GM23338 (cell line): ENCODE results near the gene ARMC5. TPM values are rescaled to one million over a fixed set of nuclear protein-coding genes. Genes with fewer than 3 reads are reported as not detected.

Experiments used
- ATAC-seq: fragments of 200-7000 bp; cut with Tn5 transposase; 3 replicates; pipeline ENCODE4 v1.9.1; 2020
- DNase-seq: peaks from one replicate; pipeline ENCODE4 v3.0.0-alpha.2; 2015; ENCODE audit warnings: low spot score
- H2AFZ ChIP-seq: fragments of 200-600 bp; sonication (generic); 2 replicates; pipeline ENCODE4 v1.8.0; 2016; ENCODE audit warnings: antibody characterized with exemption, mild to moderate bottlenecking, moderate library complexity
- H3F3A ChIP-seq: fragments of 200-600 bp; sonication (generic); replicated peaks from 2 replicates; pipeline ENCODE4 v1.8.0; 2017; ENCODE audit warnings: antibody characterized with exemption, mixed run types, low read depth
- H3K27ac ChIP-seq: fragments of 200-600 bp; sonication (generic); 2 replicates; pipeline ENCODE4 v1.6.1; 2016; ENCODE audit warnings: low read depth
- H3K27me3 ChIP-seq: fragments of 200-600 bp; sonication (generic); 2 replicates; pipeline ENCODE4 v1.8.0; 2016; ENCODE audit warnings: mild to moderate bottlenecking, mixed run types, moderate library complexity; ENCODE audit not compliant: insufficient read depth
- H3K36me3 ChIP-seq: fragments of 200-600 bp; sonication (generic); 2 replicates; pipeline ENCODE4 v1.8.0; 2016; ENCODE audit warnings: mild to moderate bottlenecking; ENCODE audit not compliant: insufficient read depth
- H3K4me1 ChIP-seq: fragments of 200-600 bp; sonication (generic); 2 replicates; pipeline ENCODE4 v1.8.0; 2016; ENCODE audit warnings: mild to moderate bottlenecking, moderate library complexity; ENCODE audit not compliant: insufficient read depth
- H3K4me2 ChIP-seq: fragments of 200-600 bp; sonication (generic); 2 replicates; pipeline ENCODE4 v1.7.1; 2017; ENCODE audit warnings: mixed run types
- H3K4me3 ChIP-seq: fragments of 200-600 bp; sonication (generic); 2 replicates; pipeline ENCODE4 v1.6.1; 2016; ENCODE audit warnings: mixed run types
- H3K79me2 ChIP-seq: fragments of 200-600 bp; sonication (generic); replicated peaks from 2 replicates; pipeline ENCODE4 v1.8.0; 2017; ENCODE audit warnings: mild to moderate bottlenecking; ENCODE audit not compliant: insufficient read depth
- H3K9me2 ChIP-seq: fragments of 200-600 bp; sonication (generic); 2 replicates; pipeline ENCODE4 v1.8.0; 2017; ENCODE audit not compliant: insufficient read depth
- H4K20me1 ChIP-seq: fragments of 200-600 bp; sonication (generic); replicated peaks from 2 replicates; pipeline ENCODE4 v1.8.0; 2017; ENCODE audit warnings: mild to moderate bottlenecking; ENCODE audit not compliant: insufficient read depth
- H3K27ac Mint-ChIP-seq: 2 replicates; pipeline ENCODE4 v1.8.0; 2020; ENCODE audit warnings: inconsistent platforms, mild to moderate bottlenecking, moderate library complexity, mixed read lengths
- H3K27me3 Mint-ChIP-seq: 3 replicates; pipeline ENCODE4 v1.8.0; 2022; ENCODE audit warnings: low read depth, mild to moderate bottlenecking, moderate library complexity, mixed read lengths, inconsistent platforms; ENCODE audit not compliant: insufficient read depth, poor library complexity
- H3K36me3 Mint-ChIP-seq: 3 replicates; pipeline ENCODE4 v1.8.0; 2021; ENCODE audit warnings: low read depth, mild to moderate bottlenecking, inconsistent platforms, moderate library complexity, mixed read lengths
- H3K4me1 Mint-ChIP-seq: 3 replicates; pipeline ENCODE4 v1.8.0; 2020; ENCODE audit warnings: mild to moderate bottlenecking, inconsistent platforms, mixed read lengths
- H3K4me3 Mint-ChIP-seq: 3 replicates; pipeline ENCODE4 v1.8.0; 2021; ENCODE audit warnings: moderate library complexity, mild to moderate bottlenecking, inconsistent platforms, mixed read lengths
- H3K9me3 Mint-ChIP-seq: 3 replicates; pipeline ENCODE4 v1.8.0; 2020; ENCODE audit warnings: moderate library complexity, mild to moderate bottlenecking, inconsistent platforms, mixed read lengths
- CREB1 ChIP-seq: fragments of 250-450 bp; sonication (Bioruptor Pico); IDR thresholded peaks from 2 replicates; pipeline ENCODE4 v1.5.0; 2020; ENCODE audit warnings: low read depth, mild to moderate bottlenecking, moderate library complexity
- EZH2 ChIP-seq: fragments of 200-600 bp; sonication (generic); IDR thresholded peaks from one replicate; pipeline ENCODE4 v1.8.0; 2017; ENCODE audit warnings: antibody characterized with exemption, mild to moderate bottlenecking, low read depth; ENCODE audit not compliant: unreplicated experiment
- EZH2phosphoT487 ChIP-seq: fragments of 200-600 bp; sonication (generic); IDR thresholded peaks from one replicate; pipeline ENCODE4 v1.8.1; 2018; ENCODE audit warnings: antibody characterized with exemption; ENCODE audit not compliant: unreplicated experiment
- JUNB ChIP-seq: IDR thresholded peaks from one replicate; pipeline ENCODE4 v1.6.1; 2016; ENCODE audit warnings: antibody characterized with exemption; ENCODE audit not compliant: unreplicated experiment
- NANOG ChIP-seq: IDR thresholded peaks from 2 replicates; pipeline ENCODE4 v1.6.1; 2016; ENCODE audit warnings: antibody characterized with exemption, borderline replicate concordance
- POLR2AphosphoS5 ChIP-seq: IDR thresholded peaks from 2 replicates; pipeline ENCODE4 v1.6.1; 2016; ENCODE audit warnings: antibody characterized with exemption, low read depth
- STAT1 ChIP-seq: IDR thresholded peaks from one replicate; pipeline ENCODE4 v1.6.1; 2016; ENCODE audit warnings: antibody characterized with exemption; ENCODE audit not compliant: unreplicated experiment
- ZNF114 ChIP-seq: fragments of 250-450 bp; sonication (Bioruptor Pico); IDR thresholded peaks from 2 replicates; pipeline ENCODE4 v1.5.0; 2020; ENCODE audit warnings: mild to moderate bottlenecking, moderate library complexity
- ZNF331 ChIP-seq: fragments of 250-450 bp; sonication (Bioruptor Pico); IDR thresholded peaks from 2 replicates; pipeline ENCODE4 v1.5.0; 2020; ENCODE audit warnings: low read depth, mild to moderate bottlenecking, moderate library complexity
- polyA plus RNA-seq: library from polyadenylated mRNA; unstranded; fragments of >200 nt; fragmentation: Nextera tagmentation; extraction: Ambion mirVana; gene quantifications from 2 replicates; pipeline ENCODE4 v1.2.1, GENCODE V29; 2016
- total RNA-seq: library from RNA; depleted of rRNA; stranded (reverse); fragments of >200 nt; shearing (Covaris generic); gene quantifications from 2 replicates; pipeline ENCODE4 v1.2.3, GENCODE V29; 2014
- TF ChIP-seq, protein P1 (sequence below): fragments of 250-450 bp; sonication (Bioruptor Pico); IDR thresholded peaks from 2 replicates; pipeline ENCODE4 v1.5.0; 2020; ENCODE audit warnings: mild to moderate bottlenecking, moderate library complexity
- TF ChIP-seq, protein P2 (sequence below): IDR thresholded peaks from 2 replicates; pipeline ENCODE4 v1.6.1; 2016; ENCODE audit warnings: antibody characterized with exemption
- TF ChIP-seq, protein P3 (sequence below): IDR thresholded peaks from one replicate; pipeline ENCODE4 v1.6.1; 2018; ENCODE audit warnings: antibody characterized with exemption; ENCODE audit not compliant: unreplicated experiment
- TF ChIP-seq, protein P4 (sequence below), 2 experiments: fragments of 200-600 bp in 1 of 2; sonication (generic) in 1 of 2; conservative IDR thresholded peaks; 2 replicates each; pipeline versions ENCODE4 v1.5.1 to v1.6.1; 2016 to 2017; ENCODE audit warnings: antibody characterized with exemption in 2 of 2, low read depth in 2 of 2, mild to moderate bottlenecking in 2 of 2, moderate library complexity in 1 of 2

Gene ARMC5
- total and polyA plus RNA-seq, 2 experiments from 2014 or later, result 5.9 to 11.3 TPM

DNA sequence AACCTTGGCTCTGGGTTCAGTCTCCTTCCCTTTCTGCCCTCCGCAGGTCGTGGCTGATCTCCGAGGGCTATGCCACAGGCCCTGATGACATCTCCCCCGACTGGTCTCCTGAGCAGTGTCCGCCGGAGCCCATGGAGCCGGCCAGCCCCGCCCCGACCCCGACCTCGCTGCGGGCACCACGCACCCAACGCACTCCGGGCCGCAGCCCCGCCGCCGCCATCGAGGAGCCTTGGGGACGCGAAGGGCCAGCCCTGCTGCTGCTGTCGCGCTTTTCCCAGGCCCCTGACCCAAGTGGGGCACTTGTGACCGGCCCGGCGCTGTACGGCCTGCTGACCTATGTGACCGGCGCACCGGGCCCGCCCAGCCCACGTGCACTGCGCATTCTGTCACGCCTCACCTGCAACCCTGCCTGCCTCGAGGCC, 5.1 kb downstream of the ARMC5 start:
- H3K4me1 Mint-ChIP-seq, result peaks cover 3% of the 10 kb centered on the region
- Histone ChIP-seq H3K36me3 (no peaks in the 10 kb centered on the region; the same call in 1 of the 2 replicates), H4K20me1 (no peaks in the 10 kb centered on the region; the same call in 1 of the 2 replicates), H3F3A (peaks cover 4% of the 10 kb centered on the region; the same call in 1 of the 2 replicates), H3K4me3 (no peak overlapping the region), H3K4me2 (no peak overlapping the region), H3K79me2 (no peaks in the 10 kb centered on the region), H3K9me2 (no peaks in the 10 kb centered on the region), H2AFZ (no peak overlapping the region), H3K27ac (no peak overlapping the region), H3K27me3 (no peaks in the 10 kb centered on the region), H3K4me1 (no peaks in the 10 kb centered on the region)
- ATAC-seq, result no peak
- peaks cover 2% of the 10 kb centered on the region for H3K27me3 Mint-ChIP-seq
- TF ChIP-seq, protein P1, sequence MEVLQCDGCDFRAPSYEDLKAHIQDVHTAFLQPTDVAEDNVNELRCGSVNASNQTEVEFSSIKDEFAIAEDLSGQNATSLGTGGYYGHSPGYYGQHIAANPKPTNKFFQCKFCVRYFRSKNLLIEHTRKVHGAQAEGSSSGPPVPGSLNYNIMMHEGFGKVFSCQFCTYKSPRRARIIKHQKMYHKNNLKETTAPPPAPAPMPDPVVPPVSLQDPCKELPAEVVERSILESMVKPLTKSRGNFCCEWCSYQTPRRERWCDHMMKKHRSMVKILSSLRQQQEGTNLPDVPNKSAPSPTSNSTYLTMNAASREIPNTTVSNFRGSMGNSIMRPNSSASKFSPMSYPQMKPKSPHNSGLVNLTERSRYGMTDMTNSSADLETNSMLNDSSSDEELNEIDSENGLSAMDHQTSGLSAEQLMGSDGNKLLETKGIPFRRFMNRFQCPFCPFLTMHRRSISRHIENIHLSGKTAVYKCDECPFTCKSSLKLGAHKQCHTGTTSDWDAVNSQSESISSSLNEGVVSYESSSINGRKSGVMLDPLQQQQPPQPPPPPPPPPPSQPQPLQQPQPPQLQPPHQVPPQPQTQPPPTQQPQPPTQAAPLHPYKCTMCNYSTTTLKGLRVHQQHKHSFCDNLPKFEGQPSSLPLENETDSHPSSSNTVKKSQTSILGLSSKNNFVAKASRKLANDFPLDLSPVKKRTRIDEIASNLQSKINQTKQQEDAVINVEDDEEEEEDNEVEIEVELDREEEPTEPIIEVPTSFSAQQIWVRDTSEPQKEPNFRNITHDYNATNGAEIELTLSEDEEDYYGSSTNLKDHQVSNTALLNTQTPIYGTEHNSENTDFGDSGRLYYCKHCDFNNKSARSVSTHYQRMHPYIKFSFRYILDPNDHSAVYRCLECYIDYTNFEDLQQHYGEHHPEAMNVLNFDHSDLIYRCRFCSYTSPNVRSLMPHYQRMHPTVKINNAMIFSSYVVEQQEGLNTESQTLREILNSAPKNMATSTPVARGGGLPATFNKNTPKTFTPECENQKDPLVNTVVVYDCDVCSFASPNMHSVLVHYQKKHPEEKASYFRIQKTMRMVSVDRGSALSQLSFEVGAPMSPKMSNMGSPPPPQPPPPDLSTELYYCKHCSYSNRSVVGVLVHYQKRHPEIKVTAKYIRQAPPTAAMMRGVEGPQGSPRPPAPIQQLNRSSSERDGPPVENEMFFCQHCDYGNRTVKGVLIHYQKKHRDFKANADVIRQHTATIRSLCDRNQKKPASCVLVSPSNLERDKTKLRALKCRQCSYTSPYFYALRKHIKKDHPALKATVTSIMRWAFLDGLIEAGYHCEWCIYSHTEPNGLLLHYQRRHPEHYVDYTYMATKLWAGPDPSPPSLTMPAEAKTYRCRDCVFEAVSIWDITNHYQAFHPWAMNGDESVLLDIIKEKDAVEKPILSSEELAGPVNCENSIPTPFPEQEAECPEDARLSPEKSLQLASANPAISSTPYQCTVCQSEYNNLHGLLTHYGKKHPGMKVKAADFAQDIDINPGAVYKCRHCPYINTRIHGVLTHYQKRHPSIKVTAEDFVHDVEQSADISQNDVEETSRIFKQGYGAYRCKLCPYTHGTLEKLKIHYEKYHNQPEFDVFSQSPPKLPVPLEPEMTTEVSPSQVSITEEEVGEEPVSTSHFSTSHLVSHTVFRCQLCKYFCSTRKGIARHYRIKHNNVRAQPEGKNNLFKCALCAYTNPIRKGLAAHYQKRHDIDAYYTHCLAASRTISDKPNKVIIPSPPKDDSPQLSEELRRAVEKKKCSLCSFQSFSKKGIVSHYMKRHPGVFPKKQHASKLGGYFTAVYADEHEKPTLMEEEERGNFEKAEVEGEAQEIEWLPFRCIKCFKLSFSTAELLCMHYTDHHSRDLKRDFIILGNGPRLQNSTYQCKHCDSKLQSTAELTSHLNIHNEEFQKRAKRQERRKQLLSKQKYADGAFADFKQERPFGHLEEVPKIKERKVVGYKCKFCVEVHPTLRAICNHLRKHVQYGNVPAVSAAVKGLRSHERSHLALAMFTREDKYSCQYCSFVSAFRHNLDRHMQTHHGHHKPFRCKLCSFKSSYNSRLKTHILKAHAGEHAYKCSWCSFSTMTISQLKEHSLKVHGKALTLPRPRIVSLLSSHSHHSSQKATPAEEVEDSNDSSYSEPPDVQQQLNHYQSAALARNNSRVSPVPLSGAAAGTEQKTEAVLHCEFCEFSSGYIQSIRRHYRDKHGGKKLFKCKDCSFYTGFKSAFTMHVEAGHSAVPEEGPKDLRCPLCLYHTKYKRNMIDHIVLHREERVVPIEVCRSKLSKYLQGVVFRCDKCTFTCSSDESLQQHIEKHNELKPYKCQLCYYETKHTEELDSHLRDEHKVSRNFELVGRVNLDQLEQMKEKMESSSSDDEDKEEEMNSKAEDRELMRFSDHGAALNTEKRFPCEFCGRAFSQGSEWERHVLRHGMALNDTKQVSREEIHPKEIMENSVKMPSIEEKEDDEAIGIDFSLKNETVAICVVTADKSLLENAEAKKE (CRISPR knock-in tag), result no peak
- no peak for TF ChIP-seq STAT1
- TF ChIP-seq ZNF114, result no peak
- TF ChIP-seq EZH2, result no peak
- no peak for TF ChIP-seq NANOG
- TF ChIP-seq JUNB, result no peak
- TF ChIP-seq POLR2AphosphoS5, result no peak
- TF ChIP-seq ZNF331, result no peak
- no peak for TF ChIP-seq CREB1
- TF ChIP-seq, protein P2, sequence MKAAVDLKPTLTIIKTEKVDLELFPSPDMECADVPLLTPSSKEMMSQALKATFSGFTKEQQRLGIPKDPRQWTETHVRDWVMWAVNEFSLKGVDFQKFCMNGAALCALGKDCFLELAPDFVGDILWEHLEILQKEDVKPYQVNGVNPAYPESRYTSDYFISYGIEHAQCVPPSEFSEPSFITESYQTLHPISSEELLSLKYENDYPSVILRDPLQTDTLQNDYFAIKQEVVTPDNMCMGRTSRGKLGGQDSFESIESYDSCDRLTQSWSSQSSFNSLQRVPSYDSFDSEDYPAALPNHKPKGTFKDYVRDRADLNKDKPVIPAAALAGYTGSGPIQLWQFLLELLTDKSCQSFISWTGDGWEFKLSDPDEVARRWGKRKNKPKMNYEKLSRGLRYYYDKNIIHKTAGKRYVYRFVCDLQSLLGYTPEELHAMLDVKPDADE, result no peak
- TF ChIP-seq, protein P3, sequence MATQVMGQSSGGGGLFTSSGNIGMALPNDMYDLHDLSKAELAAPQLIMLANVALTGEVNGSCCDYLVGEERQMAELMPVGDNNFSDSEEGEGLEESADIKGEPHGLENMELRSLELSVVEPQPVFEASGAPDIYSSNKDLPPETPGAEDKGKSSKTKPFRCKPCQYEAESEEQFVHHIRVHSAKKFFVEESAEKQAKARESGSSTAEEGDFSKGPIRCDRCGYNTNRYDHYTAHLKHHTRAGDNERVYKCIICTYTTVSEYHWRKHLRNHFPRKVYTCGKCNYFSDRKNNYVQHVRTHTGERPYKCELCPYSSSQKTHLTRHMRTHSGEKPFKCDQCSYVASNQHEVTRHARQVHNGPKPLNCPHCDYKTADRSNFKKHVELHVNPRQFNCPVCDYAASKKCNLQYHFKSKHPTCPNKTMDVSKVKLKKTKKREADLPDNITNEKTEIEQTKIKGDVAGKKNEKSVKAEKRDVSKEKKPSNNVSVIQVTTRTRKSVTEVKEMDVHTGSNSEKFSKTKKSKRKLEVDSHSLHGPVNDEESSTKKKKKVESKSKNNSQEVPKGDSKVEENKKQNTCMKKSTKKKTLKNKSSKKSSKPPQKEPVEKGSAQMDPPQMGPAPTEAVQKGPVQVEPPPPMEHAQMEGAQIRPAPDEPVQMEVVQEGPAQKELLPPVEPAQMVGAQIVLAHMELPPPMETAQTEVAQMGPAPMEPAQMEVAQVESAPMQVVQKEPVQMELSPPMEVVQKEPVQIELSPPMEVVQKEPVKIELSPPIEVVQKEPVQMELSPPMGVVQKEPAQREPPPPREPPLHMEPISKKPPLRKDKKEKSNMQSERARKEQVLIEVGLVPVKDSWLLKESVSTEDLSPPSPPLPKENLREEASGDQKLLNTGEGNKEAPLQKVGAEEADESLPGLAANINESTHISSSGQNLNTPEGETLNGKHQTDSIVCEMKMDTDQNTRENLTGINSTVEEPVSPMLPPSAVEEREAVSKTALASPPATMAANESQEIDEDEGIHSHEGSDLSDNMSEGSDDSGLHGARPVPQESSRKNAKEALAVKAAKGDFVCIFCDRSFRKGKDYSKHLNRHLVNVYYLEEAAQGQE, result no peak
- TF ChIP-seq, protein P4, sequence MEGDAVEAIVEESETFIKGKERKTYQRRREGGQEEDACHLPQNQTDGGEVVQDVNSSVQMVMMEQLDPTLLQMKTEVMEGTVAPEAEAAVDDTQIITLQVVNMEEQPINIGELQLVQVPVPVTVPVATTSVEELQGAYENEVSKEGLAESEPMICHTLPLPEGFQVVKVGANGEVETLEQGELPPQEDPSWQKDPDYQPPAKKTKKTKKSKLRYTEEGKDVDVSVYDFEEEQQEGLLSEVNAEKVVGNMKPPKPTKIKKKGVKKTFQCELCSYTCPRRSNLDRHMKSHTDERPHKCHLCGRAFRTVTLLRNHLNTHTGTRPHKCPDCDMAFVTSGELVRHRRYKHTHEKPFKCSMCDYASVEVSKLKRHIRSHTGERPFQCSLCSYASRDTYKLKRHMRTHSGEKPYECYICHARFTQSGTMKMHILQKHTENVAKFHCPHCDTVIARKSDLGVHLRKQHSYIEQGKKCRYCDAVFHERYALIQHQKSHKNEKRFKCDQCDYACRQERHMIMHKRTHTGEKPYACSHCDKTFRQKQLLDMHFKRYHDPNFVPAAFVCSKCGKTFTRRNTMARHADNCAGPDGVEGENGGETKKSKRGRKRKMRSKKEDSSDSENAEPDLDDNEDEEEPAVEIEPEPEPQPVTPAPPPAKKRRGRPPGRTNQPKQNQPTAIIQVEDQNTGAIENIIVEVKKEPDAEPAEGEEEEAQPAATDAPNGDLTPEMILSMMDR (conservative IDR thresholded peaks at IDR 0.05; ENCODE audit: low read depth in 2 of 2), result no peak
- TF ChIP-seq EZH2phosphoT487, result no peak
- peaks cover 29% of the 10 kb centered on the region for H3K36me3 Mint-ChIP-seq
- no peak overlapping the region for H3K27ac Mint-ChIP-seq
- H3K9me3 Mint-ChIP-seq, result no peaks in the 10 kb centered on the region; the same call in 2 of the 3 replicates
- DNase-seq, result no peak
- H3K4me3 Mint-ChIP-seq, result no peak overlapping the region
